HG02798 (cell line): ENCODE data around the gene OSBPL5.

ENCODE experiments used
- ATAC-seq: cut with Tn5 transposase; IDR thresholded peaks from one replicate; pipeline ENCODE4 v1.9.1; 2021; ENCODE audit warnings: mild to moderate bottlenecking; ENCODE audit not compliant: unreplicated experiment, poor library complexity

Gene OSBPL5

GRCh38 chr11:3155691-3156258 is 9.3 kb downstream of the OSBPL5 start:
- ATAC-seq, result no peak

- no peak for ATAC-seq
Observed at GRCh38 chr11:3155216-3155615, 9.9 kb downstream of the OSBPL5 start.

- ATAC-seq, result no peak
Observed at GRCh38 chr11:3154001-3154599, 11.0 kb downstream of the OSBPL5 start.

DNA sequence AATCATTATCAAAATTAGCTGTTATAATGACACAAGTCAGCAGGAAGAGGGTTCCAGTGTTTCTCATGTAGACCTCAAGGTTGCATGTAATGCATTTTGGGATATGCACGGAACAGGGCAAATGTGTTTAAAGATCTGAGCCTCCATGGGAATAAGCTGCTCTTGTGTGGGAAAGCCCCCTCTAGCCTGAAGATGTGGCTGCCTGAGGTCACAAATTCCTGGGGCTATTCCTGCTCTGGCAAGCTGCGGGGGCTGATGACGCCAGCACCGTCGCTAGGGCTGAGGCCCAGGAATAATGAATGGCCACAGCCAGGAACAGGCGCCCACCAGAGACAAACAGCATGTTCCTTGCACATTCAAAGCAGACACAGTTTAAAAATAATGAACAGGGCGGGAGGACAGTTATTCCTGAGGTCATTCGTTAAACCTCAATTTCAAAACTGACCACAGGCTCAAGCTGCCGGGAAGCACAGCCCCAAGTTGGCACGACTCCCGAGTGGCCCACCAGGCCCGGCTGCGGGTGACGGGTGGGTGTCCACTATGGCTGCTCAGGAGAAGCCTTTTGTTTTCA is 11.7 kb downstream of the OSBPL5 start:
- ATAC-seq, result no peak

DNA sequence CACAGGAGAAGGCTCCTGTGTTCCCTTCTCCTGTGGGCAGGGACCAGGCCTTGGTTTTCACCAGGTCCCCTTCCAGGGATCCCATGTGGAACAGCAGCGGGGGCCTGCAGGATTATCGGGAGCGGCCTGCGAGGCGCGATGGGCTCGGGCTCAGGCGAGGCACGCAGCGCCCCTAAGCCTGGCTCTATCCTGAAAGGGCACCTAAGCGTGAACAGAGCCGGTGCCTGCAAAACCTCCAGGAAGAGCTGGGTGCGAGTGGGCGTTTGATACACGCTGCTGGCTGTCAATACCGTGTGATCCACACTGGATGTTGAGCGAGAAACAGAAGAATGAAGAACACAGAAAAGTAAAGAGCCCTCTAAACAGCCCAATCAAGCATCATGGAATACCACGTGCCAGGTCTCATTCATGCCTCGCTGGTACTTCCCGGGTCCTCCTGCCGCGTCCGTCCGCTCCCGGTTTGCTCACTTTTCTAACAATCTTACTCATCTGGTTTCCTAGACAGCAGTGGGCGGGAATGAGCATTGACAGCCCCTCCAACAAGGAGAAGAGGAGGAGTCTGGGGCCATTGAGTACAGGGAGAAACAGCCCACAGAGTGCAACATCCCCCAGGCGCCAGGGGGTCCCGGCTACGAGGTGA is 12.5 kb downstream of the OSBPL5 start:
- no peak for ATAC-seq

DNA sequence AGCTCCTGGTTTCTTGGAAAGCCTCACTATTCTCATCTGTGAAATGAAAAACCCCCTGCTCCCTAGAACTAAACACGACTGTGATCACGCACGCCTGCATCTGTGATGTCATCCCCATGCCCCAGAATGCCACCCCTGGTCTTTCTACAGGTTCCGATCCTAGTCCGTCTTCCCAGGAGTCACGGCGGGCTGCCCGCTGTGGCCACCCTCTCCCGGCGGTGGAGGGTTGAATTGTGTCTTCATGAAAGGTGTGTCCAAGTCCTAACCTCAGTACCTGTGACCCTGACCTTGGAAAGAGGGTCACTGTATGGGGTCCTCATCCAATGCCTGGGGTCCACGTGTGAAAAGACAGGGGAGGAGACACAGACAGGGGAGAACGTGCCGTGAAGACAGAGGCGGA is 14.4 kb downstream of the OSBPL5 start:
- ATAC-seq, result no peak

GRCh38 chr11:3149852-3150188 is 15.3 kb downstream of the OSBPL5 start:
- no peak for ATAC-seq

DNA sequence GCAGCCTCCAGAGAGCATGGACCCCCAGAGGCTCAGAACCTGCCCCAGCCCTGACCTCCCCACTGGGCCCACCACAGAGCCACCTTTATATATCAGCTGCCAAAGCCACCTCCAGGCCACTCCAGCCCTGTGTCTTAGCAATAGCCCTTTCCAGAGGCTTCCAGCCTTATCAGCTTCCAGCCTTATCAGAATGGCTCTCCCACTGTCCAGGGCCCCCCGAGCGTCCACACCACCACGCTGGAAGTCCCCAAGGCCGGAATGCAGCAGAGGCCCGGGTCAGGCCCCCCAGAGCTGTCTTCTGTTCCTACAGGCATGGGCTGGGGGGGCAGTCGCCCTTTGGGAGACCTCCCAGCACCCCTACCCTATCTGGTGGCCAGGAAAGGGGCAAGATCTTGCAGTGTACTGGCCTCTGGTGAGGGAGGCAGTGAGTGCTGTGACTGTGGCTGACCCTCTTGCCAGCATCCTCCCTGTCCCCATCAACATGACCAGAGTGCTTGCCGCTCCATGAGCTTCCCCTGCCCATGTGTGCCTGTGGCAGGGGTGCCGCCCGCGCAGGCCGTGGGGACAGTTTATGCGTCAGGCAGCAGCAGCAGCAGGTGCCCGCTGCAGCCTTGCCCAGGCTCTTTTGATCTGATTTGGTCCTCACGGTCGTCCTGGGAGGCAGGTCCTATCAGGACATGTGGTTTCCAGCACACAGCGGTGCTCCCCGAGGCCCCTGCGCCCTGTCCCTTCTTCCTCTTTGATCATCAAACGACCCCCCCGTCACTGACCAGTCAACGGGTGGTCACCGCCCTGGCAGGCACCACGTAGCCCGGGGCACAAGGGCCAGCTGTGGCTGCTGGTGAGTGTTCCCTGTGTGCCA is 15.9 kb downstream of the OSBPL5 start:
- no peak for ATAC-seq

DNA sequence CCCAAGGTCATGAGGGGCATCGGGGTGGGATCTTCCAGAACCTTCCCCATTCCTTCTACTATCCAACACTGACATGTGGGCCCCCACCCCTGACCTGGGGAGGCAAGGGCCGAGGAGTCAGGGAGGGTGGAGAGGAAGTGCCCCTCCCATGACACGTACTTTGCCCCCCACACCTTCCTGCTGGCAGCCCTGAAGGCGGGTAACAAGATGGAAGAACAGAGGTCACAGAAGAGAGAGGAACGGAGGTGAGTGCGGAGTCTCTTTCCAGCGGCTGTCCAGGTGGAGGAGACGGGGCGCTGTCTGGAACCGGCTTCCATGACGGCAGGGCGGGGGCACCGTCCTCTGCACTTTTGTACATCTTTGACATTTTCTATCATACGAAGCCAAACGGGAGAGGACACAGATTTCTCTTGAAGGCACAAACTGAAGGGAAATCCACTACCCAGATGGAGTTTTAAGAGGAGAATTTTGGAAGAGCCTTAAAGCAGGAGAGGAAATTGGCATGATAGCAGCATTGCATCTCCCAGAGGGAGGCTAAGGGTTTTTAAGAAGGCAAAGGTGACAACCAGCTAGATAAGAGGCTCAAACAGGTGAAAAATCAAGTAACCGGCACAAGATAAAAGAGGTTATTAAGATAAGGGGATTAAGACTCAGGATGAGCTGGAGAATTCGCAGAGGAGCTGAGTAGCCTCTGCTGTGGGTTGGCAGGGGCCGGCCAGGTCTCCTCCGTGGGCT is 16.7 kb downstream of the OSBPL5 start:
- ATAC-seq, result no peak

DNA sequence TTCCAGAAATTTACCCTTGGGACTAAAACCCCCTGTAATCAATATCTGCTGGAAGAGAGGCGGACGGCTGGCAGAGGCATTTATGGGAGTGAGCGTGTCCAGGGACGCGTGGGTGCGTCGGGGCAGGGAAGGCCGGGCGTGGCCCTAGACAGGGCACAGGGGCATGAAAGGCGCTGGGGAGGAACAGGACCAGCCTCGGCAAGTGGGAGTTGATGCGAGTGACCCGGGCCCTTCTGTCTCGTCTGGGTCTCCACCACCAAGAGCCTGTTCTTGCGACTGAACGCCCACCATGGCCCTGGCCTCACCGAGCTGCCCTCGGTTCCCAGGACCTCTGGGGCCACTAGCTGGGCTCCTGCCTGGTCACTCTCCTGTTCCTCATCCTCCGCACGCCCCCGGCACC is 17.5 kb downstream of the OSBPL5 start:
- ATAC-seq, result no peak

DNA sequence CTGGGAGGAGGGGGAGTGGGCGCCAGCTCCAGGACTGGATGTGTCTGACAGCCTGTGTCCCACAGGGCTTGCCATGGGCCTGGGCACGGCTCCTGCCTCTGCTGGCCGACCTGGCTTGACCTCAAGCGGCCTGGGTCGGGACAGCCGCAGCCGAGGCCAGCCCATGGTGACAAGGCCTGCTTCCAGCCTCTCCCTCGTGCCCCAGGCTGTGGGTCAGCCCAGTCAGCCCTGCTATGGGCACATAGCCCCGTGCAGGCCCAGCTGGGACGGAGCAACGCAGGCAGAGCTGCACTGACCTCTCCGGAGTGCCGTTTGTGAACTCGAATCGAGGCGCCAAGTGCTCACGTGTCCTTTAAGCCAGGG is 17.9 kb downstream of the OSBPL5 start:
- ATAC-seq, result no peak

DNA sequence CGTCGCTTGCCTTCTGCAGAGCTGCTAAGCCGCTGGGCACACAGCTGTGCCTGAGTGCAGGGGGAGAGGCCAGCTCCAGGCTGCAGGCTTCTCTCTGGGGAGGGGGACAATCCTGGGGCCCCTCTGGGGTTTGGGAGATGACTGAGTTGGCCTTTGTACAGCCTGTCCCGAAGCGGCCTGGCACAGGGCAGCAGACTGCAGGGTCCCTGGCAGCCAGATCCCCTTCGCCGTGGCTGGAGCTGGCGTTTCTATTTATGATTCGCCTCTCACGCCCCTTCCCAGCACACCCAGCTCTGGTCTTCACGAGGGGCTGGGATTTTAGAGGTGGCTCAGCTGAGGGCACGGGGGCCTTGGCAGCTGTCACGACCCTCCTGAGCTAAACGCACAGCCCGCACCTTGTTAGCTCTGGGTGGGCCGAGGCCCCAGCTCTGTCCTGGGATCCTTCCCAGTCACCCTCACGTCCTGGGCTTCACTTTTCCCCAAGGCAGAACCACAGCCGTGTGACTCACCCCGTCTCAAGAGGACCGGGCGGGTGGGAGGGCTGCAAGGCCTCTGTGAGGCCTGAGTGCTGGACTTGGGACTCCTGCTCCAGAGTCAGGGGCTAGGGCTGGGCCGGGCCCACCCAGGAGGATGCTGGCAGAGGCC is 18.4 kb downstream of the OSBPL5 start:
- no peak for ATAC-seq

DNA sequence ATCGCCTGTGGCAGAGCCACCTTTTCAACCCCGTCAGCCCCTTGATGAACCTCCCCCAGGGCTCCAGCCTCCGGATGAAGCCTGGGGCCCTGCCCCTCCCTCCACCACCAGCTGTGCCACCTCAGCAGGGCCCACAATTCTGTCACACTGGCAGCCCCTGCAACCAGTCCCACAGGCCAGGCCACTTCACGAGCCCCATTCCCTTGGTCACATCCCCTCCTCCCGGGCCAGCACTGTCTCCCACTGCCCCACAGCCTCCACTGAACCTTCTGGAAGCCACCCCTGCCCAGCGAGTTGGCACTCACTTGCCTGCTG is 19.9 kb downstream of the OSBPL5 start:
- ATAC-seq, result no peak

GRCh38 chr11:3144296-3145205 is 20.6 kb downstream of the OSBPL5 start:
- ATAC-seq, result no peak

DNA sequence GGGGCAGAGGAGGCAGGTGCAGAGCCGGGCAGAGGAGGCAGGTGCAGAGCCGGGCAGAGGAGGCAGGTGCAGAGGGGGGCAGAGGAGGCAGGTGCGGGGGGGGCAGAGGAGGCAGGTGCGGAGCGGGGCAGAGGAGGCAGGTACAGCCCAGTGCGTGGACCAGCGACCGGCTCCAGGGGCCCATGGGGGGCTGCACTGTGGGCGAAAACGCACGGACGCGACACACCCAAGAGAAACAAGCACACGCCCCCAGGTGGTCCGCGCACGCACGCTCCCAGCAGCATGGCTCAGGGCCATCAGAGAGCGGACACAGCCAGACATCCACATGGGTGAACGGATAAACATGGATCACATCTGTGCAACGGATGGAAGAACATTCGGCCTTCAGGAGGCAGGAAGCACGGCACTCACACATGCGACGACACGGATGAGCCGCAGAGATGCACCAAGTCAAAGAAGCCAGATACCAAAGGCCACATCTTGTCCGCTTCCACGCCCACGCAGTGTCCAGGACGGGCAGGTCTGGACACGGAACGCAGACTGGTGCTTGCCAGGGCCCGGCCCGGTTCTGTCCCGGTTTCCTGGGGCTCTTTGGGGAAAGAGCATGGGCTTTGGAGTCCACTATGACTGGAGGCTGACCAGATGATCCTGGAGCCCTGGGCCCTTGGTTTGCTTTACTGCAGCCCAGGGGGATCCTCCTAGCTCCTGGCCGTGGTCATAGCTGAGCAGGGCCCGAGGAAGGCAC is 21.8 kb downstream of the OSBPL5 start:
- no peak for ATAC-seq

GRCh38 chr11:3140291-3140603 is 24.9 kb downstream of the OSBPL5 start:
- ATAC-seq, result no peak

DNA sequence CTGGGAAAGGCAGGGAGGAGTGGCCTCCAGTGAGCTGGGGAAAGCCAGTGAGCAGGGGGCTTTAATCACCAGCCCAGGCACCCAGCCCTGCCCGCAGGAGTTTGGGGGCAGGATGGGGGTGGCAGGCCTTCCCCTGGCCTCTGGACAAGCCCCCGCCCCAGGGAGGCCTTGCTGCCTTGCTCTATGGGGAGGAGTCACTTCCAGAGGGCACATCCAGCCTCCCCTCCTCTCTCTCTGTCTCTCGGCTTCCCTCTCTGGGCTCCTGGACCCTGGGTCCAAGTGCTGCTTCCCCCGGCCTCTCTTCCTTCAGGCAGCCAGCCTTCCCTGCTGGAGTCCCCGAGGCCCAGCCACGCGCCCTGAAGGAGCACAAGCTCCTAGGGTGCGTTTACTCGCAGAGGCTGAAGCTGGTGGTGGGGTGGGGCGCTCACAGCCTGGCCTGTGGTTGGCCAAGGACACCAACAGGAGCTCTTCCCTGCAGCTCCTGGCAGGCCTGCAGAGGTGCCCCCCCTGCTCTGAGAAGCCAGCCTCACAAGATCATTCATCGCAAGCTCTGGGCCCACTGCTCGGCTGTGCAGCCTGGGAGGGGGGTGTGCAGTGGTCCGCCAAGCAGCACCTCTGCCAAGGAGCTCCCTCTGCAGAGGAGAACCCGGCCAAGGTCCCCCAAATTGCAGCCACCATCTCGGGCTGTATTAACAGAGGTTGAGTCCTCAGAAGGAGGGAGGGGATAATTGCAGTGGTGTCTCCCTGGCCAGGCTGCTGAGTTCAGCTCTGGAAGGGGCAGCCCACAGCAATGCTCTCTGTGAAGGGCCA is 25.4 kb downstream of the OSBPL5 start:
- no peak for ATAC-seq

- no peak for ATAC-seq
Observed at GRCh38 chr11:3139086-3139440, 26.0 kb downstream of the OSBPL5 start.
